Measurements from ENCODE around the gene SPSB3.

SPSB3 gene

DNA sequence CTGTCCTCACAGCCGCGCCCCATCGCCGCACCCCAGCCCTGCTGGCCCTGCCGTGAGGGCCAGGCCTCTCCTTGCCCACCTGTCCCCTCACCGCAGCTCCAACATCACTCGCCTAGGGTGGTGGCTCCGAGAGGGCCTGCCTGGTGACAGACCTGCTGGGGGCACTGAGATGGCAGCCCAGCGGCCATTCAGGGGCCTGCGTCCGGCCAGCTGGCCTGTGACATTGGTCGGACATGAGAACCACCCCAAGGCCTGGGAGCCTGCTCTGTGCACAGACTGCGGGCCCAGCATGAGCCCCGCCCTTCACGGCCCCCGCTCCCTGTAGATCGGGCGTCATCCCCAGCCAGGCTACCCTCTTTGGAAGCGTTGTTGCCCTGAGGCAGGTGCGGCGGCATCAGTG, 22.9 kb downstream of the SPSB3 start:
- no peak for DNase-seq
- no peaks in the 10 kb centered on the region for H3K9me3 ChIP-seq (ENCODE audit: severe bottlenecking)
- peaks cover 37% of the 10 kb centered on the region for H3K36me3 ChIP-seq
- H3K27ac ChIP-seq = no peak overlapping the region
- H3K27me3 ChIP-seq (ENCODE audit: insufficient read depth, low read depth, severe bottlenecking) = no peaks in the 10 kb centered on the region
- TF ChIP-seq, protein P1, sequence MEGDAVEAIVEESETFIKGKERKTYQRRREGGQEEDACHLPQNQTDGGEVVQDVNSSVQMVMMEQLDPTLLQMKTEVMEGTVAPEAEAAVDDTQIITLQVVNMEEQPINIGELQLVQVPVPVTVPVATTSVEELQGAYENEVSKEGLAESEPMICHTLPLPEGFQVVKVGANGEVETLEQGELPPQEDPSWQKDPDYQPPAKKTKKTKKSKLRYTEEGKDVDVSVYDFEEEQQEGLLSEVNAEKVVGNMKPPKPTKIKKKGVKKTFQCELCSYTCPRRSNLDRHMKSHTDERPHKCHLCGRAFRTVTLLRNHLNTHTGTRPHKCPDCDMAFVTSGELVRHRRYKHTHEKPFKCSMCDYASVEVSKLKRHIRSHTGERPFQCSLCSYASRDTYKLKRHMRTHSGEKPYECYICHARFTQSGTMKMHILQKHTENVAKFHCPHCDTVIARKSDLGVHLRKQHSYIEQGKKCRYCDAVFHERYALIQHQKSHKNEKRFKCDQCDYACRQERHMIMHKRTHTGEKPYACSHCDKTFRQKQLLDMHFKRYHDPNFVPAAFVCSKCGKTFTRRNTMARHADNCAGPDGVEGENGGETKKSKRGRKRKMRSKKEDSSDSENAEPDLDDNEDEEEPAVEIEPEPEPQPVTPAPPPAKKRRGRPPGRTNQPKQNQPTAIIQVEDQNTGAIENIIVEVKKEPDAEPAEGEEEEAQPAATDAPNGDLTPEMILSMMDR (IDR thresholded peaks at IDR 0.05; ENCODE audit: low read depth, low read length) = no peak
- H3K4me3 ChIP-seq (ENCODE audit: low read depth, low read length) = no peak overlapping the region

DNA sequence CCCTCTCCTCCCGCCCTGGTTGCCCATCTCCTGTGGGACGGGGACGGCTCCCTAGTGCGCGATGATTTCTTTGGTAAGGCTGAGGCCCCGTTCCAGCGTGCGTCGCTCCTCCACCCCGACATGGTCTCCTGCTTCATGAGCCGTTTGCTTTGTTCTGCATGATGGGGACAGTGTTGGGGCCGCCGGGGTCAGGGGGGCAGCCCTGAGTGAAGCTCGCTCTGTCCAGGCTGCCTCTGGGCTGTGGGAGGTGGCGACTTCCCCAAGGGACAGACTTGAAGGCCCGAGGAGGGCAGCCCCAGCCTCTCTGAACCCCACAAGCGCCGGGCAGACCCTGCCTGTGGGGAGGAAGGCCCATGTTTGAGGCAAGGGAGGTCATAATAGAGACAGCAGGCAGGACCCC, 23.4 kb downstream of the SPSB3 start:
- TF ChIP-seq, protein P1 (IDR thresholded peaks at IDR 0.05; ENCODE audit: low read depth, low read length) = no peak
- H3K4me3 ChIP-seq (ENCODE audit: low read depth, low read length) = no peak overlapping the region
- peaks cover 32% of the 10 kb centered on the region for H3K36me3 ChIP-seq
- H3K27ac ChIP-seq = no peak overlapping the region
- H3K27me3 ChIP-seq (ENCODE audit: insufficient read depth, low read depth, severe bottlenecking) = no peaks in the 10 kb centered on the region
- DNase-seq = no peak
- H3K9me3 ChIP-seq (ENCODE audit: severe bottlenecking) = no peaks in the 10 kb centered on the region

DNA sequence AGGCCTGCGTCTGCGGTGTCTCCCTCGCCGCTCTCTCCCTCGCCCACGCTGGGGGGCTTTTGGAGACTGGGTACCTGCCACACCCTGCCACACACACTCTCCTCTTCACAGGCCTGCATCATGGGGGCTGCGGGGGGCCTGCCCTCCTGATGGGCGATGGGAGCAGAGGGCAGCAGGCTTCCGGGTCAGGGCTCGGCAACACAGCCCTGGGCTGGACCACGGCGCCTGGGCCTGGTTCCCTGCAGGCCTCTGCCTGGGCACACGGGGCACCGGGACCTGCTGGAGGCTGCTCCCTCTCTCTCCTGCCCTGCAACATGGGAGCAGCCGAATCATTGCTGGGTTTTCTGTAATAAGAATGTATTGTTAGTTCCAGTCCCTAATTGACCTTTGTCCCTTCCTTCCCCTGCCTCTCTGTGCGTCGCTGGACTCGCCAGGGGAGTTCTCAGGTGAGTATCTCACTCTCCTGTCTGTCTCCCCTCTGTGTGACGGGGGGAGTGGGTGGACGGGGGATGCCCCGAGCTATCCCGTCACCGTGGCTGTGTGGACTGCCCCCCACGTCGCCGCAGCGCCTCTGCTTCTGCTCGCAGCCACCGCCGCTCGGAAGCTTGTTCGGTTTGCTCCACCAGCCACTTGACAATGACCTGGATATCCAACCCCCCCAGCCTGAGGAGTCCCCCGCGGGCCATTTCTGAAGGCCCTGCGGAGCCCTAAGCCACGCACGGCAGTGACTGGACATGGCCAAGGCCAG, 24.5 kb downstream of the SPSB3 start:
- no peak overlapping the region for H3K4me3 ChIP-seq (ENCODE audit: low read depth, low read length)
- peaks cover 29% of the 10 kb centered on the region for H3K36me3 ChIP-seq
- no peaks in the 10 kb centered on the region for H3K27me3 ChIP-seq (ENCODE audit: insufficient read depth, low read depth, severe bottlenecking)
- no peak for DNase-seq
- TF ChIP-seq, protein P1 (IDR thresholded peaks at IDR 0.05; ENCODE audit: low read depth, low read length) = no peak
- no peaks in the 10 kb centered on the region for H3K9me3 ChIP-seq (ENCODE audit: severe bottlenecking)
- H3K27ac ChIP-seq = no peak overlapping the region

- TF ChIP-seq, protein P1 (IDR thresholded peaks at IDR 0.05; ENCODE audit: low read depth, low read length) = no peak
- H3K27ac ChIP-seq = no peak overlapping the region
- H3K36me3 ChIP-seq = peaks cover 31% of the 10 kb centered on the region
- H3K27me3 ChIP-seq (ENCODE audit: insufficient read depth, low read depth, severe bottlenecking) = no peaks in the 10 kb centered on the region
- H3K4me3 ChIP-seq (ENCODE audit: low read depth, low read length) = no peak overlapping the region
- no peaks in the 10 kb centered on the region for H3K9me3 ChIP-seq (ENCODE audit: severe bottlenecking)
- no peak for DNase-seq
These were observed 28.2 kb downstream of the SPSB3 start for GRCh38 chr16:1754204-1754603.

DNA sequence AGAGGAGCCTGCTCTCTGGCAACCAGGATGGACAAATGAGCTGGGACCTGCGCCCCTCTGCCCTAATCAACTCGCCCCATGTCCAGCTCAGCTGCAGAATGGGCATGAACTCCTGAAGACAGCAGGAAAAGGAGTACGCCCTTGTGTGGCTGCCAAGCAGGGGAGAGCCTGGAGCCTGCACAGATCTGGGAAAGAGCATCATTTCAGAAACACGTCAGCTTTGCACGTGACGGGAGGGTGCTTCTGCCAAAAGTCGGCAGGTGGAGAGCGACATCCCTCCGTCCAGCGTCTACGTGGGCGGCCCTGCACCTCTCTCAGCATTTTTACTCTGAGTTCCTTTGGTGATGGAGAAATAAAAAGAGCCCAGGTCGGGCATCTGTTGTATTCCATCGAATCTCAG, 29.5 kb downstream of the SPSB3 start:
- Histone ChIP-seq H3K36me3 (peaks cover 43% of the 10 kb centered on the region), H3K4me3 (ENCODE audit: low read depth, low read length) (no peak overlapping the region), H3K9me3 (ENCODE audit: severe bottlenecking) (no peaks in the 10 kb centered on the region), H3K27ac (no peak overlapping the region), H3K27me3 (ENCODE audit: insufficient read depth, low read depth, severe bottlenecking) (no peaks in the 10 kb centered on the region)
- no peak for DNase-seq
- TF ChIP-seq, protein P1 (IDR thresholded peaks at IDR 0.05; ENCODE audit: low read depth, low read length) = no peak

DNA sequence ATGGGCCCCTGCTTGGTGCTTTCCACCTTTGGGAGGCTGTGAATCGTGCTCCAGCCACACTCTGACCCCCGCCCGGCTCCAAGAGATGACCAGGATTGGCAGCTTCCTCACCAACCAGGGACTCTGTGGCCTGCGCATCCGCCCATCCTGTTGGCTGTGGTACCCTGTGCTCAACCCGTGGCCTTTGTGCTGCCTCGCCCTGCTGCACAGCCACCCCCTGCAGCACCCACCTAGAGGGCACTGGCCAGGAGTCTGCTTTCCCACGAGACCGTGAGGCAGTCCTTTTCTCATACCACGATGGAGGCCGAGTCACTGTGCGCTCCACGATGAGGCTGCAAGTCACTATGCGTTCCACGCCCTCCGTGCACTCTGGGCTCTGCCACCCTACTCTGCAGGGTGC, 30.4 kb downstream of the SPSB3 start:
- Histone ChIP-seq H3K27me3 (ENCODE audit: insufficient read depth, low read depth, severe bottlenecking) (no peaks in the 10 kb centered on the region), H3K36me3 (peaks cover 45% of the 10 kb centered on the region), H3K4me3 (ENCODE audit: low read depth, low read length) (no peak overlapping the region), H3K9me3 (ENCODE audit: severe bottlenecking) (no peaks in the 10 kb centered on the region), H3K27ac (no peak overlapping the region)
- DNase-seq = no peak
- TF ChIP-seq, protein P1 (IDR thresholded peaks at IDR 0.05; ENCODE audit: low read depth, low read length) = no peak
